ENCODE results near the gene DLG2. TPM values are rescaled to one million over a fixed set of nuclear protein-coding genes. Genes with fewer than 3 reads are reported as not detected.

DLG2 gene
- total RNA-seq, 1 donor from 2014 or later = 6.7 TPM

- TF ChIP-seq, protein P1, sequence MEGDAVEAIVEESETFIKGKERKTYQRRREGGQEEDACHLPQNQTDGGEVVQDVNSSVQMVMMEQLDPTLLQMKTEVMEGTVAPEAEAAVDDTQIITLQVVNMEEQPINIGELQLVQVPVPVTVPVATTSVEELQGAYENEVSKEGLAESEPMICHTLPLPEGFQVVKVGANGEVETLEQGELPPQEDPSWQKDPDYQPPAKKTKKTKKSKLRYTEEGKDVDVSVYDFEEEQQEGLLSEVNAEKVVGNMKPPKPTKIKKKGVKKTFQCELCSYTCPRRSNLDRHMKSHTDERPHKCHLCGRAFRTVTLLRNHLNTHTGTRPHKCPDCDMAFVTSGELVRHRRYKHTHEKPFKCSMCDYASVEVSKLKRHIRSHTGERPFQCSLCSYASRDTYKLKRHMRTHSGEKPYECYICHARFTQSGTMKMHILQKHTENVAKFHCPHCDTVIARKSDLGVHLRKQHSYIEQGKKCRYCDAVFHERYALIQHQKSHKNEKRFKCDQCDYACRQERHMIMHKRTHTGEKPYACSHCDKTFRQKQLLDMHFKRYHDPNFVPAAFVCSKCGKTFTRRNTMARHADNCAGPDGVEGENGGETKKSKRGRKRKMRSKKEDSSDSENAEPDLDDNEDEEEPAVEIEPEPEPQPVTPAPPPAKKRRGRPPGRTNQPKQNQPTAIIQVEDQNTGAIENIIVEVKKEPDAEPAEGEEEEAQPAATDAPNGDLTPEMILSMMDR (IDR thresholded peaks at IDR 0.05; ENCODE audit: unreplicated experiment) = no peak
- Mint-ChIP-seq H3K9me3 (peaks cover 10% of the 10 kb centered on the region), H3K4me1 (no peaks in the 10 kb centered on the region), H3K27me3 (ENCODE audit: low read depth) (no peaks in the 10 kb centered on the region), H3K36me3 (no peaks in the 10 kb centered on the region), H3K4me3 (no peak overlapping the region), H3K27ac (no peak overlapping the region)
- no peak for DNase-seq (ENCODE audit: low spot score in 2 of 2, unreplicated experiment in 2 of 2)
Measured at GRCh38 chr11:85551881-85552280, 75.3 kb downstream of the DLG2 start.

DNA sequence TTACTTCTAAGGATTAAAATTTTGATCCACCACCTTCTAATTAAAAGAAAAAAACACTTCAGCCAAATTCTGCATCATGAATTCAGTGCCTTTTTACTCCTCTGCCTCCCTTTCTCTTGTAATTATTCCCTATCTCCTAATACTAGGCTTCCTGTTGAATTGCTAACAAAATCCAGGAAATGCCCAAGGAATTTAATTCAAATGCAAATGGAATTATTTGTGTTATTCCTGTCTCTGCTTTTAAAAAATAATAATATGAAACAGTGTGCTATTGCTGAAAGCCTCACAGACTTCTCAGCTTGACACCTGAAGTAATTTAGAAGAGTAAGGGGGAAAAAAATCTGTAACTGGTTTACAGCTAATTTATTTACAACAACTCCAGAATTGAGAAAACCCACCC lies 85.5 kb downstream of the DLG2 start:
- TF ChIP-seq, protein P1 (IDR thresholded peaks at IDR 0.05; ENCODE audit: unreplicated experiment) = no peak
- Mint-ChIP-seq H3K27ac (no peak overlapping the region), H3K27me3 (ENCODE audit: low read depth) (peaks cover 4% of the 10 kb centered on the region), H3K4me1 (peaks cover 2% of the 10 kb centered on the region), H3K4me3 (no peak overlapping the region), H3K9me3 (peaks cover 5% of the 10 kb centered on the region), H3K36me3 (no peaks in the 10 kb centered on the region)
- DNase-seq (ENCODE audit: low spot score in 2 of 2, unreplicated experiment in 2 of 2) = no peak

DNA sequence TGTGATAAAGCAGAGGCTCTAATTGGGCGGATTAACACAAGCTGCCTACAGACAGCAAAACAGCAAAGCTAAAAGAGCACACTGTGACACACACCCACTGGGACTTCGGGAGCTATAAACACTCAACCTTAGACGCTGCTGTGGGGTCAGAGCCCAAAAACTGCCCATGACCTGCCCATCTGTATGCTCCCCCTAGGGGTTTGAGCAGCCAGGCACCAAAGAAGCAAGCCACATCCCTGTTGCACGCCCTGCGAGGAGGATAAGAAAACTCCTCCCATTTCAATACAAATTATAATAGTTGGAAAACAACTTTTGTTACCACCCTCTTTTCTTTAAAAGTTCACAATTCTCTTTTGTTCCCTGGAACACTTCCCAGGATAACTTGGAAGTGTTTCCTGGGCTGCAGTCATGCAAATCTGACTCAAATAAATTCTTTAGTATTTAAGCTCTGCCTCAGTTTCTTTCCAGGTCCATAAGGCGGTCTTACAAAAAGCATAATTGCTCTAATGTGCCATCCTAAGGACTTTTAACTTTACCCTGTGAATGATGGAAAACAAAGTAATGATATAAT lies 86.4 kb downstream of the DLG2 start:
- Mint-ChIP-seq H3K27ac (no peak overlapping the region), H3K36me3 (no peaks in the 10 kb centered on the region), H3K9me3 (peaks cover 5% of the 10 kb centered on the region)

GRCh38 chr11:85540181-85540580 lies 87.0 kb downstream of the DLG2 start:
- no peak for DNase-seq (ENCODE audit: low spot score in 2 of 2, unreplicated experiment in 2 of 2)
- TF ChIP-seq, protein P1 (IDR thresholded peaks at IDR 0.05; ENCODE audit: unreplicated experiment) = no peak
- Mint-ChIP-seq H3K9me3 (peaks cover 5% of the 10 kb centered on the region), H3K4me3 (no peak overlapping the region), H3K36me3 (no peaks in the 10 kb centered on the region), H3K27ac (no peak overlapping the region), H3K27me3 (ENCODE audit: low read depth) (no peaks in the 10 kb centered on the region), H3K4me1 (peaks cover 2% of the 10 kb centered on the region)

More for the DNA sequence above, 86.4 kb downstream of the DLG2 start:
- Mint-ChIP-seq H3K4me1 (peaks cover 2% of the 10 kb centered on the region), H3K4me3 (no peak overlapping the region), H3K27me3 (ENCODE audit: low read depth) (no peaks in the 10 kb centered on the region)
- DNase-seq (ENCODE audit: low spot score in 2 of 2, unreplicated experiment in 2 of 2) = no peak
- TF ChIP-seq, protein P1 (IDR thresholded peaks at IDR 0.05; ENCODE audit: unreplicated experiment) = no peak

- no peak for DNase-seq (ENCODE audit: low spot score in 2 of 2, unreplicated experiment in 2 of 2)
- peaks cover 9% of the 10 kb centered on the region for H3K9me3 Mint-ChIP-seq
- TF ChIP-seq, protein P1 (IDR thresholded peaks at IDR 0.05; ENCODE audit: unreplicated experiment) = no peak
- peaks cover 2% of the 10 kb centered on the region for H3K4me1 Mint-ChIP-seq
- H3K27ac Mint-ChIP-seq = no peak overlapping the region
- no peaks in the 10 kb centered on the region for H3K27me3 Mint-ChIP-seq (ENCODE audit: low read depth)
- H3K4me3 Mint-ChIP-seq = no peak overlapping the region
- peaks cover 2% of the 10 kb centered on the region for H3K36me3 Mint-ChIP-seq
Measured at GRCh38 chr11:85539740-85540139, 87.4 kb downstream of the DLG2 start.

All from mesothelial cell of epicardium (in vitro differentiated cells).